ENCODE results near the gene RBM26. TPM values are rescaled to one million over a fixed set of nuclear protein-coding genes. Genes with fewer than 3 reads are reported as not detected.

RBM26 gene
- 15.8 to 23.1 TPM (median 21.2 TPM) in 5 replicates for total RNA-seq (2022; extraction: Qiagen RNA extraction; ENCODE audit: low read depth)

GRCh38 chr13:79405831-79406596 is at the start of gene RBM26:
Gene RBM26, minus strand, starts transcription at chr13:79406255. Its CDS starts 481 bp downstream, at chr13:79405774.

Other genes starting within 250 kb of the RBM26 start
- gene NDFIP2, start 74.9 kb upstream of the RBM26 start, total RNA-seq (2022; extraction: Qiagen RNA extraction; ENCODE audit: low read depth): 18.6 to 25.1 TPM (median 22.8 TPM) in 5 replicates

Data from A549 treated with GW870086 at 1 μM for 4 hours (cell line).